Erythroblast (primary cell): ENCODE data around the gene REEP3.

ENCODE experiments used
- GATA1 ChIP-seq: IDR thresholded peaks from 2 replicates; pipeline ENCODE4 v1.6.1; 2011; ENCODE audit warnings: low read depth, mild to moderate bottlenecking, control low read depth, low read length, moderate library complexity
- POLR2A ChIP-seq: IDR thresholded peaks from 2 replicates; pipeline ENCODE4 v1.6.1; 2011; ENCODE audit warnings: mild to moderate bottlenecking, low read length

DNA sequence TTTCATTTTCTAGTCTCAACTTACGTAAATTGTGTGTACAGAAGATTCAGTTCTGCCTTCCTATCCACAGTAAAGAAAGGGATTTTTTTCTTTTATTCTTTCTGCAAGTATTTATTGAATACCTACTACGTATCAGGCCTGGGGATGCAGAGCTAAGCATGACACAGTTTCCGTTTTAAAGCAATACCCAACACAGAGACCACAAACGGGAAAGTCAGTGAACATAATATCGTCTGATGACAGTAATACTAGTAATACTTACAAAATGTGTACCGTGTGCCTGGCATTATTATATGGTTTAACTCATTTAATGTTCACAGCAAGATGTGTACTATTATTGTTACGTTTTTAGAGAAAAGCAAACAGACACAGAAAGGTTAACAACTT is 22.4 kb downstream of the REEP3 start:
- no peak for TF ChIP-seq POLR2A
- no peak for TF ChIP-seq GATA1
